Measurements from ENCODE around the gene TAGAP. TPM values are rescaled to one million over a fixed set of nuclear protein-coding genes. Genes with fewer than 3 reads are reported as not detected.
A peak's percentile ranks its signal among the peaks of the same experiment; 100 is the strongest.
"Not testable (repeated sequence)": the region's sequence is repeated elsewhere in the genome, so short reads cannot be mapped to it uniquely, and the experiment has no call there.

Gene TAGAP
- total RNA-seq, 1 experiment from 2014 or later = not detected

DNA sequence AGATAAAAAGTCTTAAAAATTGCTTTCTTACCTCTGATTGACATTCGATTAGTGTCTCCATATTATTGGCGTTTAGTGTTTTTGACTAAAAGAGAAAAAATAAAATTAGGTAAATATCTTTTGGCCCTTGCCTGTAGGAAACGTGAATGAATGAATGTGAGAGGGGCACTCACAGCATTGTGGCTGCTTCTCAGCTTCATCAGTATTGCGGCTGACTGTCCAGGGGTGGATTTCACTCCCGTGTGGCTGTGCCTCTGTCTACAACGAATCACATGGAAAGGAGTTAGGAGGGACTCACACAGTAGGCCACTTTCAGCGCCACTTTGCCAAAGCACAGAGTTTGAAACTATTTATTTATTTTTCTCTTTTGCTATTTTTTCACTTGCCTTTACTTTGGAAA, 844 bp downstream of the TAGAP start:
- no peaks in the 10 kb centered on the region for H3K36me3 ChIP-seq (replicated peaks; ENCODE audit: control insufficient read depth, insufficient read depth, low read length)
- DNase-seq = no peak
- H3K4me3 ChIP-seq (ENCODE audit: insufficient read depth, low read depth, low read length) = no peak overlapping the region
- no peaks in the 10 kb centered on the region for H3K27me3 ChIP-seq (ENCODE audit: control insufficient read depth, insufficient read depth, low read length)

- no peak for DNase-seq
- Histone ChIP-seq H3K27me3 (ENCODE audit: control insufficient read depth, insufficient read depth, low read length) (no peaks in the 10 kb centered on the region), H3K36me3 (replicated peaks; ENCODE audit: control insufficient read depth, insufficient read depth, low read length) (no peaks in the 10 kb centered on the region), H3K4me3 (ENCODE audit: insufficient read depth, low read depth, low read length) (no peak overlapping the region)
Measured at GRCh38 chr6:159043251-159043650, 1.5 kb downstream of the TAGAP start.

GRCh38 chr6:159042826-159043181, 2.0 kb downstream of the TAGAP start:
- no peaks in the 10 kb centered on the region for H3K36me3 ChIP-seq (replicated peaks; ENCODE audit: control insufficient read depth, insufficient read depth, low read length)
- H3K27me3 ChIP-seq (ENCODE audit: control insufficient read depth, insufficient read depth, low read length) = no peaks in the 10 kb centered on the region
- no peak overlapping the region for H3K4me3 ChIP-seq (ENCODE audit: insufficient read depth, low read depth, low read length)
- DNase-seq = no peak

- Histone ChIP-seq H3K36me3 (replicated peaks; ENCODE audit: control insufficient read depth, insufficient read depth, low read length) (no peaks in the 10 kb centered on the region), H3K27me3 (ENCODE audit: control insufficient read depth, insufficient read depth, low read length) (no peaks in the 10 kb centered on the region), H3K4me3 (ENCODE audit: insufficient read depth, low read depth, low read length) (no peak overlapping the region)
- DNase-seq = peak; percentile 81
Measured at GRCh38 chr6:159042003-159042825, 2.6 kb downstream of the TAGAP start.

- Histone ChIP-seq H3K4me3 (ENCODE audit: insufficient read depth, low read depth, low read length) (no peak overlapping the region), H3K27me3 (ENCODE audit: control insufficient read depth, insufficient read depth, low read length) (no peaks in the 10 kb centered on the region), H3K36me3 (replicated peaks; ENCODE audit: control insufficient read depth, insufficient read depth, low read length) (no peaks in the 10 kb centered on the region)
- DNase-seq = no peak
Measured at GRCh38 chr6:159041181-159041580, 3.6 kb downstream of the TAGAP start.

DNA sequence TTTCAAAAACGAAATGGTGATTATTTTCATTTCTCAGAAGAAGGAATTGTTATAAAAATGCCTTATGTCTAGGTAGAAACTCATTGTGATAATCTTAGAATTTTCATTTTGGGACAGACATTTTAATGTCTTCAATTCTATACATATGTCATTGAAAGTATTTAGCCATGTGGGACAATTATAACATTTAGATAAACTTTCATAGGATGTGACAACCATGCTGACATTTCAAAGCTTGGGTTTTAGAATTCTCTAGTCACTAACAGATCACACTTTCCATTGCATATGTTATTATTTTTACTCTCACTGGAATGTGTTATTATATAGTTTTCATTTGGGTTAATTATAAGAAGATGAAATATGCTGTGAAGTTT, 4.9 kb downstream of the TAGAP start:
- Histone ChIP-seq H3K36me3 (replicated peaks; ENCODE audit: control insufficient read depth, insufficient read depth, low read length) (no peaks in the 10 kb centered on the region), H3K27me3 (ENCODE audit: control insufficient read depth, insufficient read depth, low read length) (no peaks in the 10 kb centered on the region), H3K4me3 (ENCODE audit: insufficient read depth, low read depth, low read length) (no peak overlapping the region)
- no peak for DNase-seq

DNA sequence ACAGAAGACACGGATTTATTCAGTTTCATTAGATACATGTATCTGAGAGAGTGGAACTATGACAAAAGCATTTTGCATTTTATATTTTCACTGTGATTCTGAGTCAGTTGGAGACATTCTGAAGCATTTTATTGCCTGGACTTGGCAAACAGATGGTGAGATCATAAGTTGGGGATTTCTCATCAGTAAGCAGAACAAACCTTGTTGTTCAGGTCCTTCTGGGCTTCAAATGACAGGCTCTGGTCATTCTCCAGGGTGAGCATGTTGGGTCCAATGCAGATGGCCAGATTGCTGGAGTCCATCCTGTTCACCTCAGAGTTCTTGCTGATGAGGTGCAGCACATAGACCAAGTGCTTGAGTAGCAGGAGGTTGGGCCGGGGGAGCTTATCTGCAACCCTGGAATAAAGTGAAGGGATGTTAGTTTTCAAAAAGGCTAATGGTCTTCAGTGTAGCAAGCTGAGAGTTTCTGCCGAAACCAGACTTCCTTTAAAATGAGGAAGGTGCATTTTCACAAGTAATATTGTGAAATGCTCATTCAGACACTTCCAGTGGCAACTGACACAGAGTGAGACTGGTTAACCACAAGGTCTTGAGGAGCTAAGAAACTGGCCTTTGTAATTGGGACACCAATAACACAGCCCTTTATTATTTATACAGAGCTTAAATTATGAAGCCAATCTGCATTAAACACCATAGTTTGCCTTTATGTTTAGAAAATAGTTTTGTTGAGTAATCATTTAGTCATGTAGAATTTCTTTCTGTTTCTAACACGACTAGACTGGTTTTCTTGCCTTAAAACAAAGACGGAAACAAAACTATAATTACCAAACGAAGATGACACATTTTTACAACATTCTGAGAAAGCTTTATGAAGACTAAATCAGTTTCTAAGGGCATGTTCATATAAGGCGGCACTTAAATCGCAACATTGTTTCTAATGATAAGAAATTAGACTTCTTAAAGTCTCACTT, 5.6 kb downstream of the TAGAP start:
- Histone ChIP-seq H3K4me3 (ENCODE audit: insufficient read depth, low read depth, low read length) (no peak overlapping the region), H3K27me3 (ENCODE audit: control insufficient read depth, insufficient read depth, low read length) (no peaks in the 10 kb centered on the region), H3K36me3 (replicated peaks; ENCODE audit: control insufficient read depth, insufficient read depth, low read length) (no peaks in the 10 kb centered on the region)
- DNase-seq = no peak

GRCh38 chr6:159038318-159038717, 6.5 kb downstream of the TAGAP start:
- not testable (repeated sequence) for H3K4me3 ChIP-seq (ENCODE audit: insufficient read depth, low read depth, low read length); H3K36me3 ChIP-seq (replicated peaks; ENCODE audit: control insufficient read depth, insufficient read depth, low read length); DNase-seq; H3K27me3 ChIP-seq (ENCODE audit: control insufficient read depth, insufficient read depth, low read length)

DNA sequence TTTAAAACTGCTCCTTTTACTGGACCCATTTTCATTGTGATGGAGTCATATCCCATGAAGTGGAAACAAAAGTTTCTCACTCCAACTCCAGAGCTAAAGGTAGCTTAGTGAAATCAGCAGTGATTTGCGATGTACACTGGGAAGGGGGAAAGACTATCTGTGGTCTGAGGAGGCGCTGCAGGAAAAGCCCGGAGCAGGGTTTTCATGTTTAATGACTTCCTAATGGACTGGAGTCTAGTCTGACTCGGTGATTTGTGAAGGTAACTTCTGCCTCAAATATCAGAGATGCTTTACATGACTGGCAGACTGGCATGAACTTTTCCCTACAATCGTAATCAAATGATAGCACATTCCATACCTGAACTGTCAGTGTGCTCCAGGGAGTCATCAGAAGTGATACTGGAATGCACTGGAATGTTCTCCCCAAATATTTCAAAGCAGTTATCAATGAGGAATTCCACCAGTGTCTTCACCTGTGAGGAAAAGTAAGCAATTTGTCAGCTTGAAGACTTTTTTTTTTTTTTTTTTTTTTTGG, 7.0 kb downstream of the TAGAP start:
- Histone ChIP-seq H3K27me3 (ENCODE audit: control insufficient read depth, insufficient read depth, low read length) (no peaks in the 10 kb centered on the region), H3K4me3 (ENCODE audit: insufficient read depth, low read depth, low read length) (no peak overlapping the region), H3K36me3 (replicated peaks; ENCODE audit: control insufficient read depth, insufficient read depth, low read length) (no peaks in the 10 kb centered on the region)
- peak; percentile 37 for DNase-seq

DNA sequence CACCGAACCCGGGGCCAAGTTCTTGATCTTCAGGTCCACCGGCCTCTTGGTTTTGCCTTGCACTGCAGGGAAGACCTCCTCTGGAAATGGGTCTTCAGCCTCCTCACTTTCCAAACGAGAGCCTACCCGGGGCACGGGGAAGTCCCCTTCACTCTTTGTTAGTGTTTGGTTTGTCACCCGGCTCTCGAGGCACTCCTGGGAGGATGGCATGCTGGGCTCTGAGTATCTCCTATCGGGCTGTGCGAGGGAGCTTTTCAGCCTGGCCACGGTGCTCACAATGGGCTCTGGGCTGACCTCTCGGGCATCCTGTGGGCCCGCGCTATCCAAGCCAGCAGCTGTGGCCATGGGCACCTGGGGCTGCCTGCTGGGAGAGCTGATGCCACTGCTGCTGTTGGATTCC, 8.1 kb downstream of the TAGAP start:
- no peak overlapping the region for H3K4me3 ChIP-seq (ENCODE audit: insufficient read depth, low read depth, low read length)
- no peaks in the 10 kb centered on the region for H3K36me3 ChIP-seq (replicated peaks; ENCODE audit: control insufficient read depth, insufficient read depth, low read length)
- DNase-seq = peak; percentile 41
- no peaks in the 10 kb centered on the region for H3K27me3 ChIP-seq (ENCODE audit: control insufficient read depth, insufficient read depth, low read length)

- Histone ChIP-seq H3K36me3 (replicated peaks; ENCODE audit: control insufficient read depth, insufficient read depth, low read length) (no peaks in the 10 kb centered on the region), H3K27me3 (ENCODE audit: control insufficient read depth, insufficient read depth, low read length) (no peaks in the 10 kb centered on the region), H3K4me3 (ENCODE audit: insufficient read depth, low read depth, low read length) (no peak overlapping the region)
- DNase-seq = peak; percentile 35
Measured at GRCh38 chr6:159035891-159036290, 8.9 kb downstream of the TAGAP start.

DNA sequence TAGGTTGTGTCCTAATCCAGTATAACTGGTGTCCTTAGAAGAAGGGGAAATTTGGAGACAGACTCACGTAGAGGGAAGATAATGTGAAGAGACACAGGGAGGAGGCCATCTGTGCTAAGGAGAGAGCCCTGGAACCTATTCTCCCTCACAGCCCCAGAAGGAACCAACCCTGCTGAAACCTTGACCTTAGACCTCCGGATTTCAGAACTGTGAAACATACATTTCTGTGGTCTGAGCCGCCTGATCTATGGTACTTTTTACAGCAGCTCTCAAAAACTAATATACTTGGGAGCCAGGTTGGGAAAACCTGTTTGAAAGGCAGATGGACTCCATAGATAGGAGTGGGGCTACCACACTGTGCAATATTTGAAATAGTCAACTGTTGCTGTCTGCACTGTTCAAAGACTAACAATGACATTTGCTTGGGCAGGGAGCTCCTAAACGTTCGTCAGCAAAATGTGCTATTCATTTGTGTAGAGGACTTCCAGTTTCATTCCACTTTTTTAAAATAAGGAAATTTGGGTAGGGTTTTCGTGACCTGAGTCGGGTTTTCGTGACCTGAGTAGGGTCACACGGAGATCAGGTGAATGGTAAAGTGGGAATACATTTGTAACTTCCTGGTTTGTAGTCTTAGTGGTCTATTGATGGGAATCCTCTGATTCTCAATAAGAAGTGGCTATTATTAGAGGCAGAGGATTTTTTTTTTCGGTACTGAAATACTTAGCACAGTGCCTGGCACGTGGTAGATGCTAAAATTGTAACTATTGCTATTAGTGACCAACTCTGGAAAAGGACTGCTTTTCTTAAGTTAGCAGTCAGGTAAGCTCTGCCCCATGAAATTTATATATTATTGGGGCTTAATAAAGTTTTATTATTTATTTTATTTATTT, 11.4 kb downstream of the TAGAP start:
- Histone ChIP-seq H3K36me3 (replicated peaks; ENCODE audit: control insufficient read depth, insufficient read depth, low read length) (no peaks in the 10 kb centered on the region), H3K4me3 (ENCODE audit: insufficient read depth, low read depth, low read length) (no peak overlapping the region)
- no peak for DNase-seq

GRCh38 chr6:159031846-159032245, 12.9 kb downstream of the TAGAP start:
- no peaks in the 10 kb centered on the region for H3K36me3 ChIP-seq (replicated peaks; ENCODE audit: control insufficient read depth, insufficient read depth, low read length)
- H3K4me3 ChIP-seq (ENCODE audit: insufficient read depth, low read depth, low read length) = no peak overlapping the region
- no peaks in the 10 kb centered on the region for H3K27me3 ChIP-seq (ENCODE audit: control insufficient read depth, insufficient read depth, low read length)
- DNase-seq = no peak

More for the DNA sequence above, 11.4 kb downstream of the TAGAP start:
- no peaks in the 10 kb centered on the region for H3K27me3 ChIP-seq (ENCODE audit: control insufficient read depth, insufficient read depth, low read length)

DNA sequence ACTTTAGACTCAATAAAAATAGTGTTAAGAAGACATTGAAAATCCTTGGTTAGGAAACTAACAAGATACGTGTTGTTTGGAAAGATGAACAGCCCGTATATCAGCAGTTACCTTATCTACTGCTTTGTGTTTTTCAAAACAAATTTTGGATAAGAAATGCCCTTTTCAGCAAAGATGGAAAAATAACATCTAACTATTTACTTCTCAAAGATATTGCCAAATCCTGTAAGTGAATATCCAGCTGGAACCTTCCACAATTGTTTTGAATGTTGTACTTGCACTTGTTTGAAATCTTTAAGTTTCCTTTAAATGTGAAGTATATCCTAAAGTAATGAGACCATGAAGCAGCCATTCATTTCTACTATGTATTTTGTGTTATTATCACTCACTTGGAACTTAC, 14.6 kb downstream of the TAGAP start:
- no peak for DNase-seq
- Histone ChIP-seq H3K27me3 (ENCODE audit: control insufficient read depth, insufficient read depth, low read length) (no peaks in the 10 kb centered on the region), H3K4me3 (ENCODE audit: insufficient read depth, low read depth, low read length) (no peak overlapping the region), H3K36me3 (replicated peaks; ENCODE audit: control insufficient read depth, insufficient read depth, low read length) (no peaks in the 10 kb centered on the region)
